ENCODE data around the gene SLFN11. TPM values are rescaled to one million over a fixed set of nuclear protein-coding genes. Genes with fewer than 3 reads are reported as not detected.
"Not testable (repeated sequence)": the region's sequence is repeated elsewhere in the genome, so short reads cannot be mapped to it uniquely, and the experiment has no call there.

Gene SLFN11
- total RNA-seq, 1 donor from 2014 or later: 30.3 TPM

- peaks cover 3 to 18% of the 10 kb centered on the region in 2 donors for H3K4me1 ChIP-seq
- no peaks in the 10 kb centered on the region for H3K36me3 ChIP-seq
- intact Hi-C loops (cut with DNase I): loop anchor here (1.0 to 5.0 kb wide), 3 partner anchors 60 to 221 kb away; partner anchors contain the start of genes SLFN11 and SLFN5
- H3K4me3 ChIP-seq: no peak overlapping the region
- no peak for DNase-seq (ENCODE audit: low spot score in 2 of 2)
- no peaks in the 10 kb centered on the region for H3K9me3 ChIP-seq
- no peak overlapping the region for H3K27ac ChIP-seq
- TF ChIP-seq, protein P1, sequence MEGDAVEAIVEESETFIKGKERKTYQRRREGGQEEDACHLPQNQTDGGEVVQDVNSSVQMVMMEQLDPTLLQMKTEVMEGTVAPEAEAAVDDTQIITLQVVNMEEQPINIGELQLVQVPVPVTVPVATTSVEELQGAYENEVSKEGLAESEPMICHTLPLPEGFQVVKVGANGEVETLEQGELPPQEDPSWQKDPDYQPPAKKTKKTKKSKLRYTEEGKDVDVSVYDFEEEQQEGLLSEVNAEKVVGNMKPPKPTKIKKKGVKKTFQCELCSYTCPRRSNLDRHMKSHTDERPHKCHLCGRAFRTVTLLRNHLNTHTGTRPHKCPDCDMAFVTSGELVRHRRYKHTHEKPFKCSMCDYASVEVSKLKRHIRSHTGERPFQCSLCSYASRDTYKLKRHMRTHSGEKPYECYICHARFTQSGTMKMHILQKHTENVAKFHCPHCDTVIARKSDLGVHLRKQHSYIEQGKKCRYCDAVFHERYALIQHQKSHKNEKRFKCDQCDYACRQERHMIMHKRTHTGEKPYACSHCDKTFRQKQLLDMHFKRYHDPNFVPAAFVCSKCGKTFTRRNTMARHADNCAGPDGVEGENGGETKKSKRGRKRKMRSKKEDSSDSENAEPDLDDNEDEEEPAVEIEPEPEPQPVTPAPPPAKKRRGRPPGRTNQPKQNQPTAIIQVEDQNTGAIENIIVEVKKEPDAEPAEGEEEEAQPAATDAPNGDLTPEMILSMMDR (IDR thresholded peaks at IDR 0.05): no peak
- H3K27me3 ChIP-seq: no peaks in the 10 kb centered on the region
Measured at GRCh38 chr17:35312346-35312745, 61.1 kb downstream of the SLFN11 start.

- H3K27me3 ChIP-seq; H3K36me3 ChIP-seq; H3K27ac ChIP-seq; H3K4me1 ChIP-seq; H3K9me3 ChIP-seq; H3K4me3 ChIP-seq; intact Hi-C loops (cut with DNase I); DNase-seq (ENCODE audit: low spot score in 2 of 2): not testable (repeated sequence)
Measured at GRCh38 chr17:35309345-35309744, 64.1 kb downstream of the SLFN11 start.

Other genes starting within 250 kb of the SLFN11 start
- gene NLE1, start 231.3 kb downstream of the SLFN11 start, total RNA-seq: 3.8 TPM
- not detected for gene UNC45B, start 225.8 kb downstream of the SLFN11 start, total RNA-seq
- not detected for gene SLC35G3, start 179.2 kb downstream of the SLFN11 start, total RNA-seq
- gene SLFN5, start 130.5 kb downstream of the SLFN11 start, total RNA-seq: 13.0 TPM
- 6.8 TPM for gene SLFN12, start 58.9 kb upstream of the SLFN11 start, total RNA-seq
- 7.1 TPM for gene SLFN13, start 75.1 kb upstream of the SLFN11 start, total RNA-seq
- gene SLFN12L, start 164.1 kb upstream of the SLFN11 start, total RNA-seq: not detected
- gene SLFN14, start 187.2 kb upstream of the SLFN11 start, total RNA-seq: not detected
- gene PEX12, start 204.9 kb upstream of the SLFN11 start, total RNA-seq: 5.6 TPM
- gene AP2B1, start 213.7 kb upstream of the SLFN11 start, total RNA-seq: 59.5 TPM